Caco-2 (cell line): Measurements from ENCODE around the gene IL31RA. TPM values are rescaled to one million over a fixed set of nuclear protein-coding genes. Genes with fewer than 3 reads are reported as not detected.

Experiments
- BruUV-seq: library from RNA; stranded (reverse); fragments of 400-500 nt; replicated peaks from 2 replicates; lab custom pipeline; 2021; lab: Mats Ljungman, UMichigan
- CTCF ChIA-PET: fragments of 300-600 bp; sonication (Branson Sonifier 250); formaldehyde crosslinking; loops from one replicate; lab custom pipeline; 2022; ENCODE audit warnings: antibody characterized with exemption; lab: Charles Lee
- POLR2A ChIA-PET: fragments of 300-600 bp; sonication (Branson Sonifier 250); formaldehyde crosslinking; loops from one replicate; lab custom pipeline; 2022; ENCODE audit warnings: antibody characterized with exemption; lab: Charles Lee
- DNase-seq, 2 experiments: peaks; one replicate each; pipeline versions ENCODE4 v3.0.0 to v3.0.0-alpha.2; 2020 to 2022
- H3K27me3 ChIP-seq: replicated peaks from 2 replicates; pipeline ENCODE4 v1.6.0; 2011; ENCODE audit warnings: low read length; ENCODE audit not compliant: control insufficient read depth, insufficient read depth
- H3K36me3 ChIP-seq: 2 replicates; pipeline ENCODE4 v1.5.1; 2011; ENCODE audit warnings: low read length; ENCODE audit not compliant: control insufficient read depth, insufficient read depth
- H3K4me1 ChIP-seq: fragments of 250-450 bp; sonication (Bioruptor Pico); 2 replicates; pipeline ENCODE4 v1.5.1; 2020; ENCODE audit warnings: mild to moderate bottlenecking
- H3K4me3 ChIP-seq: 2 replicates; pipeline ENCODE4 v1.5.1; 2011; ENCODE audit warnings: low read depth, mild to moderate bottlenecking, control low read depth, low read length
- H3K9me3 ChIP-seq: fragments of 250-450 bp; sonication (Bioruptor Pico); 2 replicates; pipeline ENCODE4 v1.5.1; 2020; ENCODE audit warnings: mild to moderate bottlenecking, moderate library complexity
- H3K27ac Mint-ChIP-seq: one replicate; pipeline ENCODE4 v1.8.0; 2022; ENCODE audit warnings: mixed read lengths; ENCODE audit not compliant: unreplicated experiment
- H3K27me3 Mint-ChIP-seq: one replicate; pipeline ENCODE4 v1.8.0; 2022; ENCODE audit warnings: mixed read lengths; ENCODE audit not compliant: insufficient read depth, unreplicated experiment
- H3K36me3 Mint-ChIP-seq: one replicate; pipeline ENCODE4 v1.8.0; 2022; ENCODE audit warnings: mild to moderate bottlenecking, mixed read lengths; ENCODE audit not compliant: insufficient read depth, unreplicated experiment
- H3K4me1 Mint-ChIP-seq: one replicate; pipeline ENCODE4 v1.8.0; 2022; ENCODE audit warnings: low read depth, mixed read lengths; ENCODE audit not compliant: unreplicated experiment
- H3K4me3 Mint-ChIP-seq: one replicate; pipeline ENCODE4 v1.8.0; 2022; ENCODE audit warnings: mild to moderate bottlenecking, moderate library complexity, mixed read lengths; ENCODE audit not compliant: unreplicated experiment
- H3K9me3 Mint-ChIP-seq: one replicate; pipeline ENCODE4 v1.8.0; 2022; ENCODE audit warnings: mixed read lengths; ENCODE audit not compliant: unreplicated experiment
- CTCF ChIP-seq, 2 experiments: fragments of 200-600 bp in 1 of 2; IDR thresholded peaks; 1 replicate in 1 of 2; 2 replicates in 1 of 2; pipeline versions ENCODE4 v1.5.1 to v1.8.0; 2011 to 2022; ENCODE audit warnings: antibody characterized with exemption in 1 of 2, control low read depth in 1 of 2, inconsistent platforms in 1 of 2, low read depth in 1 of 2, low read length in 1 of 2, mild to moderate bottlenecking in 1 of 2, moderate library complexity in 1 of 2; ENCODE audit not compliant: insufficient read depth in 1 of 2, severe bottlenecking in 1 of 2, unreplicated experiment in 1 of 2
- intact Hi-C: fragments of 100-400 bp; cut with micrococcal nuclease; formaldehyde crosslinking; loops from one replicate; pipeline ENCODE4 v1.10.0; 2022; ENCODE audit not compliant: unreplicated experiment
- total RNA-seq: library from RNA; stranded (reverse); gene quantifications from 2 replicates; pipeline ENCODE4 v1.2.3, GENCODE V29; 2022

Gene IL31RA
- total RNA-seq, 1 experiment from 2014 or later: not detected

- no peak overlapping the region for H3K4me3 Mint-ChIP-seq
- no peak for DNase-seq
- no peaks in the 10 kb centered on the region for H3K9me3 ChIP-seq
- BruUV-seq: no TSS peak
- no peaks in the 10 kb centered on the region for H3K27me3 ChIP-seq
- peaks cover 73% of the 10 kb centered on the region for H3K4me1 ChIP-seq
- peak overlapping the region; percentile 44 for H3K27ac Mint-ChIP-seq
- peaks cover 11% of the 10 kb centered on the region for H3K36me3 Mint-ChIP-seq
- peaks cover 37% of the 10 kb centered on the region for H3K4me1 Mint-ChIP-seq
- no peaks in the 10 kb centered on the region for H3K9me3 Mint-ChIP-seq
- no peaks in the 10 kb centered on the region for H3K36me3 ChIP-seq
- H3K4me3 ChIP-seq: no peak overlapping the region
- ChIA-PET CTCF (no interaction called here), POLR2A (interaction anchor here (0.6 kb wide), 1 partner anchor 49 kb away, joined by 3 read pairs; no protein-coding TSS in a partner anchor)
- no peaks in the 10 kb centered on the region for H3K27me3 Mint-ChIP-seq
- intact Hi-C loops: no loop called here
- no peak for TF ChIP-seq CTCF (IDR thresholded peaks at IDR 0.05; ENCODE audit: insufficient read depth in 1 of 2, low read depth in 1 of 2, low read length in 1 of 2, severe bottlenecking in 1 of 2, unreplicated experiment in 1 of 2)
Observed at GRCh38 chr5:55923177-55923771, 72.1 kb downstream of the IL31RA start.

GRCh38 chr5:55923865-55924500 lies 72.8 kb downstream of the IL31RA start:
- peak overlapping the region; percentile 44 for H3K27ac Mint-ChIP-seq
- Histone ChIP-seq H3K4me3 (no peak overlapping the region), H3K9me3 (no peaks in the 10 kb centered on the region), H3K4me1 (peaks cover 72% of the 10 kb centered on the region), H3K36me3 (no peaks in the 10 kb centered on the region), H3K27me3 (no peaks in the 10 kb centered on the region)
- ChIA-PET POLR2A (no interaction called here), CTCF (no interaction called here)
- peaks cover 15% of the 10 kb centered on the region for H3K36me3 Mint-ChIP-seq
- DNase-seq: no peak
- intact Hi-C loops: no loop called here
- no peaks in the 10 kb centered on the region for H3K27me3 Mint-ChIP-seq
- BruUV-seq: no TSS peak
- no peak overlapping the region for H3K4me3 Mint-ChIP-seq
- TF ChIP-seq CTCF (IDR thresholded peaks at IDR 0.05; ENCODE audit: insufficient read depth in 1 of 2, low read depth in 1 of 2, low read length in 1 of 2, severe bottlenecking in 1 of 2, unreplicated experiment in 1 of 2): no peak
- H3K9me3 Mint-ChIP-seq: no peaks in the 10 kb centered on the region
- peaks cover 33% of the 10 kb centered on the region for H3K4me1 Mint-ChIP-seq

- H3K36me3 Mint-ChIP-seq: peaks cover 22% of the 10 kb centered on the region
- no peaks in the 10 kb centered on the region for H3K9me3 ChIP-seq
- POLR2A ChIA-PET: no interaction called here
- H3K27ac Mint-ChIP-seq: no peak overlapping the region
- intact Hi-C loops: no loop called here
- H3K4me1 Mint-ChIP-seq: peaks cover 30% of the 10 kb centered on the region
- no peaks in the 10 kb centered on the region for H3K27me3 ChIP-seq
- no peak for DNase-seq
- H3K4me3 Mint-ChIP-seq: no peak overlapping the region
- no peaks in the 10 kb centered on the region for H3K27me3 Mint-ChIP-seq
- H3K36me3 ChIP-seq: no peaks in the 10 kb centered on the region
- H3K9me3 Mint-ChIP-seq: no peaks in the 10 kb centered on the region
- TF ChIP-seq CTCF (IDR thresholded peaks at IDR 0.05; ENCODE audit: insufficient read depth in 1 of 2, low read depth in 1 of 2, low read length in 1 of 2, severe bottlenecking in 1 of 2, unreplicated experiment in 1 of 2): no peak
- no TSS peak for BruUV-seq
- no peak overlapping the region for H3K4me3 ChIP-seq
- CTCF ChIA-PET: interaction anchor here (0.6 kb wide), 1 partner anchor 1065 kb away, joined by 3 read pairs; no protein-coding TSS in a partner anchor
- H3K4me1 ChIP-seq: peaks cover 67% of the 10 kb centered on the region
Observed at GRCh38 chr5:55924744-55925143, 73.6 kb downstream of the IL31RA start.
